GM12864 (cell line): Measurements from ENCODE around the gene PAK5.

Source experiments
- DNase-seq: peaks from one replicate; pipeline ENCODE4 v3.0.0-alpha.2; 2011; ENCODE audit warnings: low read depth
- H3K4me3 ChIP-seq: 2 replicates; pipeline ENCODE4 v1.5.1; 2011; ENCODE audit warnings: mild to moderate bottlenecking, low read depth, low read length, control low read depth
- TF ChIP-seq, protein P1 (sequence below): IDR thresholded peaks from 2 replicates; pipeline ENCODE4 v1.5.1; 2011; ENCODE audit warnings: low read depth, mild to moderate bottlenecking, moderate library complexity, low read length, control low read depth, inconsistent platforms; ENCODE audit errors: missing control alignments

The PAK5 gene

GRCh38 chr20:9800421-9800820, 38.5 kb downstream of the PAK5 start:
- TF ChIP-seq, protein P1, sequence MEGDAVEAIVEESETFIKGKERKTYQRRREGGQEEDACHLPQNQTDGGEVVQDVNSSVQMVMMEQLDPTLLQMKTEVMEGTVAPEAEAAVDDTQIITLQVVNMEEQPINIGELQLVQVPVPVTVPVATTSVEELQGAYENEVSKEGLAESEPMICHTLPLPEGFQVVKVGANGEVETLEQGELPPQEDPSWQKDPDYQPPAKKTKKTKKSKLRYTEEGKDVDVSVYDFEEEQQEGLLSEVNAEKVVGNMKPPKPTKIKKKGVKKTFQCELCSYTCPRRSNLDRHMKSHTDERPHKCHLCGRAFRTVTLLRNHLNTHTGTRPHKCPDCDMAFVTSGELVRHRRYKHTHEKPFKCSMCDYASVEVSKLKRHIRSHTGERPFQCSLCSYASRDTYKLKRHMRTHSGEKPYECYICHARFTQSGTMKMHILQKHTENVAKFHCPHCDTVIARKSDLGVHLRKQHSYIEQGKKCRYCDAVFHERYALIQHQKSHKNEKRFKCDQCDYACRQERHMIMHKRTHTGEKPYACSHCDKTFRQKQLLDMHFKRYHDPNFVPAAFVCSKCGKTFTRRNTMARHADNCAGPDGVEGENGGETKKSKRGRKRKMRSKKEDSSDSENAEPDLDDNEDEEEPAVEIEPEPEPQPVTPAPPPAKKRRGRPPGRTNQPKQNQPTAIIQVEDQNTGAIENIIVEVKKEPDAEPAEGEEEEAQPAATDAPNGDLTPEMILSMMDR, result no peak
- DNase-seq, result no peak
- no peak overlapping the region for H3K4me3 ChIP-seq

DNA sequence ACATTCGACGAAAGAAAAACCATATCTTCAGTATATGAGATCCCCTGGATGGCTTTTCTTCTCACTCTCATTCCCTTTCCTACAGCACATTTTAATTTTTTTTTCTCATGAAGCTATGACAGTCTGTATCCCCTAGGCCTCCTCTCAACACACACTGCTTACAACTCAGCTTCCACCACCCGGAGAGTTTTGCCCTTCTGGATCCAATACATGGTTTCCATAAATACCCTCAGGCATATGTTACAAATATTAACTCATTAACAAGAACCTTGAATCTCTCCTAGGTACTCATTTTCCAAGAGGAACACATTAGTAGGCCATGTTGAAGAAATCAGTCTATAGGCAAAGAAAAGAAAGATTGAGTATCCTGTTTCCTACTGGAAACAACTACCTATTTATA, 44.0 kb downstream of the PAK5 start:
- no peak overlapping the region for H3K4me3 ChIP-seq
- no peak for DNase-seq
- TF ChIP-seq, protein P1, result no peak

DNA sequence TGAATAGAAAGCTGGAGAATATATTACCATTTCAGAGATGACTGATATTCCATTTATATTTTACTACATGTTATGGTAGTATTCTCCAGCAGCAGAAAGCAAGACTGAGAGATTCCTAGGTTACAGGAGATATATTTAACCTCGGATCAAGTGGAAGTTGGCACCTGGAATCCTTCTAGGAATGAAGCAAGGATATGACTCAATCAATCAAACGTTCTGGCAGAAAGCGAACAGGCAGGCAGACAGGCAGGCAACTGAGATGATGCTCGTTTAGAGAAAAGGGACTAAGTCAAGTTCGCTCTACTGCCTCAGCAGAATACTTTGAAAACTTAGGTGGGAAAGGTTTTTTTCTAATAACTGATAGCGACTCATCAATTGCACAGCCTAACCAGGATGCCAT, 46.2 kb downstream of the PAK5 start:
- DNase-seq, result no peak
- TF ChIP-seq, protein P1, result no peak
- no peak overlapping the region for H3K4me3 ChIP-seq

DNA sequence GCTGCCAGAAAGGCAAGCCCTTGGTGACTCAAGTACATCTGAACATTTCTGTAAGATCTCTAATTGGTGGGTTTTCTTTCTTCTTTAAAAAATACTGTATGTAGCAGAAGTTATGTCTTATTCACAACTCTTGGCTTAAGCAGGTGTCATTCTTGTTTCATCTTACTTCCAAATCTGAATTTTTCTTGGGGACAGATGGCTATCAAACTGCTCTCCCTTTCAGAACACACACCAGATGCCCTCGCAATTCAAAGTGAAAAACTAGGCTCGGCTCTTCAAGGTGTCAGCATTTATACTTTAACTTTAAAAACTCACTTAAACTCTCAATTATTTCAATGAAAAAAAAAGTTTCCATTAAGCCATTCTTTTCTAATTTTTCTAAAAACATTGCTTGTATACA, 49.7 kb downstream of the PAK5 start:
- TF ChIP-seq, protein P1, result no peak
- DNase-seq, result no peak
- H3K4me3 ChIP-seq, result no peak overlapping the region

DNA sequence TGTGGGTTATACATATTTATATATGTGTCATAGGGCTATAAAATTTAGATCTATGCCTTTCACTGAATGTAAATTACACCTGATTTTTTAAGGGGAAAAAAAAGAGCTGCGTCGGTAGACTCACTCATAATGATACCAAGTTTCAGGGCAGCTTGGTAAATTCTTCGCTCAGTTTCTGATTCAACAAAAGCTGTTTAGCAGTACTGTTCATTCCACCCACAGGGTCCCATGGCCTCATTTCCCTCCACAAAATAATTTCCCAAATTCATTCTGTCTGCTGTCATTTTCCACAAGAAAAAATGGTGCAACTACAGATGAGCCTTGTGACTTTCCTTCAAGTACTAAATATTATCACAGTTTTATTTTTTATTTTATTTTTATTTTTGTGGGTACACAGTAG, 63.7 kb downstream of the PAK5 start:
- DNase-seq, result no peak
- H3K4me3 ChIP-seq, result no peak overlapping the region
- TF ChIP-seq, protein P1, result no peak

- H3K4me3 ChIP-seq, result no peak overlapping the region
- TF ChIP-seq, protein P1, result no peak
- no peak for DNase-seq
Measured at GRCh38 chr20:9769954-9770353, 68.9 kb downstream of the PAK5 start.

DNA sequence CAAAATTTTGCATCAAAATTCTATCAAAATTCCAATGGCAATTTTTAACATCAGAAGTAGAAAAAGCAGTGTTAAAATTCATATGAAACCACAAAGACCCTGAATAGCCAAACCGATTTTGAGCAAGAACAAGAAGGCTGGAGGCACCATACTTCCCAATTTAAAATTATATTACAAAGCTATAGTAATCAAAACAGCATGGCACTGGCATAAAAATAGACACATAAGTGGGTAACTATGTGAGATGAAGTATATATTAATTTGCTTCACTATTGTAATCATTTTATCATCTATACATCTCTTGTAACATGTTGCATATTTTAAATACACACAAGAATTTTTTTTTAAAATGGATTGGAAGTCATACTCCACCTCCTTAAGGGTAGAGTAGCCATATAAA, 77.4 kb downstream of the PAK5 start:
- TF ChIP-seq, protein P1, result no peak
- DNase-seq, result no peak
- no peak overlapping the region for H3K4me3 ChIP-seq
